SU-DHL-6 (cell line): ENCODE measurements around the gene OTUB2.

Experiments
- H2AFZ ChIP-seq: fragments of 200-600 bp; sonication (generic); 2 replicates; pipeline ENCODE4 v1.6.1; 2014; ENCODE audit warnings: low read depth, mild to moderate bottlenecking, moderate library complexity, mixed read lengths, antibody characterized with exemption, low read length; ENCODE audit not compliant: severe bottlenecking
- H3F3A ChIP-seq: fragments of 200-600 bp; shearing (Covaris generic); 2 replicates; pipeline ENCODE4 v1.6.0; 2016; ENCODE audit warnings: antibody characterized with exemption, mild to moderate bottlenecking; ENCODE audit not compliant: insufficient read depth
- H3K27ac ChIP-seq: fragments of 200-600 bp; sonication (generic); 2 replicates; pipeline ENCODE4 v1.5.1; 2016; ENCODE audit warnings: low read depth, mild to moderate bottlenecking, low read length, moderate library complexity, mixed read lengths
- H3K27me3 ChIP-seq: fragments of 200-600 bp; sonication (generic), shearing (Covaris generic); 2 replicates; pipeline ENCODE4 v1.6.0; 2014; ENCODE audit warnings: mild to moderate bottlenecking, low read length
- H3K36me3 ChIP-seq: fragments of 200-600 bp; sonication (generic); 2 replicates; pipeline ENCODE4 v1.6.1; 2014; ENCODE audit warnings: mild to moderate bottlenecking, low read length, mixed read lengths
- H3K4me2 ChIP-seq: fragments of 300-600, 200-600 bp; shearing (Covaris generic), sonication (generic); 2 replicates; pipeline ENCODE4 v1.6.0; 2014; ENCODE audit warnings: low read length, low read depth, mild to moderate bottlenecking; ENCODE audit not compliant: poor library complexity, severe bottlenecking
- H3K4me3 ChIP-seq: fragments of 200-600 bp; sonication (generic); 2 replicates; pipeline ENCODE4 v1.5.1; 2014; ENCODE audit warnings: antibody characterized with exemption, low read length, mild to moderate bottlenecking, mixed read lengths; ENCODE audit not compliant: insufficient read depth, poor library complexity, severe bottlenecking
- H3K79me2 ChIP-seq: fragments of 200-600 bp; sonication (generic); 2 replicates; pipeline ENCODE4 v1.6.1; 2014; ENCODE audit warnings: mild to moderate bottlenecking, low read length, moderate library complexity; ENCODE audit not compliant: insufficient read depth
- H3K9ac ChIP-seq: fragments of 200-600 bp; sonication (generic); 2 replicates; pipeline ENCODE4 v1.7.0; 2014; ENCODE audit warnings: mild to moderate bottlenecking, low read length
- H3K9me2 ChIP-seq: fragments of 200-600 bp; sonication (generic); replicated peaks from 2 replicates; pipeline ENCODE4 v1.6.1; 2014; ENCODE audit warnings: low read length; ENCODE audit not compliant: insufficient read depth
- H3K9me3 ChIP-seq: fragments of 200-600 bp; sonication (generic); 2 replicates; pipeline ENCODE4 v1.6.1; 2014; ENCODE audit warnings: low read length, mixed read lengths; ENCODE audit not compliant: insufficient read depth
- H4K20me1 ChIP-seq: fragments of 200-600 bp; sonication (generic); 2 replicates; pipeline ENCODE4 v1.6.1; 2014; ENCODE audit warnings: low read depth, mild to moderate bottlenecking, antibody characterized with exemption, low read length, moderate library complexity, mixed read lengths
- CTCF ChIP-seq: fragments of 200-600 bp; sonication (generic); IDR thresholded peaks from one replicate; pipeline ENCODE4 v1.5.1; 2017; ENCODE audit warnings: antibody characterized with exemption, mild to moderate bottlenecking, low read length, moderate library complexity; ENCODE audit not compliant: insufficient read depth, poor library complexity, severe bottlenecking
- EZH2phosphoT487 ChIP-seq: fragments of 200-600 bp; sonication (generic), shearing (Covaris generic); conservative IDR thresholded peaks from 2 replicates; pipeline ENCODE4 v1.6.1; 2018; ENCODE audit warnings: mild to moderate bottlenecking, antibody characterized with exemption, low read length, moderate library complexity, mixed read lengths

OTUB2 gene

GRCh38 chr14:94030571-94030970, 4.4 kb downstream of the OTUB2 start:
- no peak for TF ChIP-seq EZH2phosphoT487
- TF ChIP-seq CTCF = no peak
- Histone ChIP-seq H3K9me2 (no peaks in the 10 kb centered on the region), H3F3A (no peaks in the 10 kb centered on the region), H3K79me2 (no peaks in the 10 kb centered on the region), H2AFZ (no peak overlapping the region), H3K9me3 (no peaks in the 10 kb centered on the region), H3K9ac (no peak overlapping the region), H4K20me1 (no peaks in the 10 kb centered on the region), H3K27me3 (no peaks in the 10 kb centered on the region), H3K4me3 (no peak overlapping the region), H3K27ac (no peak overlapping the region), H3K4me2 (no peak overlapping the region), H3K36me3 (no peaks in the 10 kb centered on the region)

- H3K9me3 ChIP-seq = no peaks in the 10 kb centered on the region
- H3K9me2 ChIP-seq = no peaks in the 10 kb centered on the region
- no peaks in the 10 kb centered on the region for H3K27me3 ChIP-seq
- H3F3A ChIP-seq = no peaks in the 10 kb centered on the region
- no peak overlapping the region for H3K4me3 ChIP-seq
- no peaks in the 10 kb centered on the region for H3K36me3 ChIP-seq
- no peak overlapping the region for H2AFZ ChIP-seq
- no peak overlapping the region for H3K4me2 ChIP-seq
- H4K20me1 ChIP-seq = no peaks in the 10 kb centered on the region
- no peak overlapping the region for H3K9ac ChIP-seq
- no peak overlapping the region for H3K27ac ChIP-seq
- no peaks in the 10 kb centered on the region for H3K79me2 ChIP-seq
- TF ChIP-seq CTCF (no peak), EZH2phosphoT487 (no peak)
These were observed 5.2 kb downstream of the OTUB2 start for GRCh38 chr14:94031161-94031882.

- TF ChIP-seq EZH2phosphoT487 (no peak), CTCF (no peak)
- Histone ChIP-seq H3F3A (no peaks in the 10 kb centered on the region), H3K27me3 (no peaks in the 10 kb centered on the region), H3K27ac (no peak overlapping the region), H3K79me2 (no peaks in the 10 kb centered on the region), H3K4me2 (no peak overlapping the region), H2AFZ (no peak overlapping the region), H4K20me1 (no peaks in the 10 kb centered on the region), H3K4me3 (no peak overlapping the region), H3K36me3 (no peaks in the 10 kb centered on the region), H3K9me2 (no peaks in the 10 kb centered on the region), H3K9me3 (no peaks in the 10 kb centered on the region), H3K9ac (no peak overlapping the region)
These were observed 5.7 kb downstream of the OTUB2 start for GRCh38 chr14:94031883-94032279.
